Adrenal gland (tissue), 12 donors: ENCODE measurements around the gene DNM2. TPM values are rescaled to one million over a fixed set of nuclear protein-coding genes. Genes with fewer than 3 reads are reported as not detected.

ENCODE experiments used
- DNase-seq, 7 donors: peaks; one replicate each; pipeline ENCODE4 v3.0.0-alpha.2; 2019 to 2020
- H3K27ac ChIP-seq, 5 donors: fragments of 200-600 bp; sonication (generic) in 4 of 5; 1 replicate in 3 of 5; 2 replicates in 2 of 5; pipeline versions ENCODE4 v1.5.1 to v1.8.0; 2016 to 2020; ENCODE audit warnings: mild to moderate bottlenecking in 1 of 5
- H3K27me3 ChIP-seq: fragments of 200-600 bp; 2 replicates; pipeline ENCODE4 v1.8.0; 2021
- H3K36me3 ChIP-seq, 2 donors: fragments of 200-600 bp; replicated peaks in 1 of 2; 1 replicate in 1 of 2; 2 replicates in 1 of 2; pipeline versions ENCODE4 v1.5.1 to v1.8.0; 2018 to 2022
- H3K4me1 ChIP-seq, 2 donors: fragments of 200-600 bp; replicated peaks in 1 of 2; 1 replicate in 1 of 2; 2 replicates in 1 of 2; pipeline versions ENCODE4 v1.5.1 to v1.8.0; 2018 to 2021
- H3K4me3 ChIP-seq, 4 donors: fragments of 200-600 bp; sonication (generic) in 3 of 4; one replicate each; pipeline ENCODE4 v1.5.1; 2016 to 2018
- H3K9me3 ChIP-seq, 3 donors: fragments of 200-600 bp; sonication (generic) in 1 of 3; replicated peaks in 1 of 3; 1 replicate in 2 of 3; 2 replicates in 1 of 3; pipeline versions ENCODE4 v1.5.1 to v1.8.0; 2016 to 2021
- POLR2A ChIP-seq, 2 donors: fragments of 450-650 bp; IDR thresholded peaks; one replicate each; pipeline ENCODE4 v1.6.1; 2017; ENCODE audit warnings: antibody characterized with exemption in 2 of 2, mild to moderate bottlenecking in 2 of 2, moderate library complexity in 1 of 2
- WGBS, 4 donors: extraction: QIAGEN DNeasy Blood & Tissue Kit in 2 of 4; methylation state at CpG; one replicate each; pipeline versions ENCODE4 v1.1.5 to v1.1.7; 2013 to 2017; 5-methylcytosine and 5-hydroxymethylcytosine counted together
- intact Hi-C, 2 donors: fragments of 100-400 bp; cut with DNase I; formaldehyde crosslinking; loops; one replicate each; pipeline versions ENCODE4 v1.14.1 to v1.15.0; 2022 to 2023
- polyA plus RNA-seq, 3 donors: library from polyadenylated mRNA; stranded (reverse); fragments of 200-250 nt in 2 of 3; fragments of 350-450 nt in 1 of 3; fragmentation: Illumina TruSeq in 1 of 3; extraction: RNeasy Lipid Tissue Mini Kit (QIAGEN cat#74804) in 1 of 3; gene quantifications; one replicate each; pipeline ENCODE4 v1.2.3, GENCODE V29; 2013 to 2014
- total RNA-seq, 9 donors: library from RNA; depleted of rRNA in 4 of 9; stranded (reverse); fragments of >200 nt in 4 of 9; fragments of 120-200 nt in 1 of 9; fragmentation: NEBNext Ultra II Directional in 1 of 9; extraction: Animal tissue kit (Norgen Biotek cat#: 25700) in 1 of 9; gene quantifications; one replicate each; pipeline versions ENCODE4 v1.1.0 to v1.2.4, GENCODE V29; 2013 to 2023
- TF ChIP-seq, protein P1 (sequence below), 6 experiments: fragments of 450-650 bp in 4 of 6; fragments of 200-600 bp in 2 of 6; sonication (generic) in 1 of 6; IDR thresholded peaks; 1 replicate in 5 of 6; 2 replicates in 1 of 6; pipeline versions ENCODE4 v1.5.1 to v1.8.0; 2016 to 2021; ENCODE audit warnings: antibody characterized with exemption in 6 of 6, mild to moderate bottlenecking in 2 of 6, moderate library complexity in 1 of 6
- donor health status: healthy with polysubstance abuse.
- donor health status: Bipolar disorder and iron deficiency.
- donor health status: DM: yes; HTN: yes; CAD: no.
- donor health status: DM: no; HTN: no; CAD: no.
- donor health status: DM: no; HTN: no; CAD: no.
- donor health status: DM: yes; HTN: yes; CAD: no.

Gene DNM2
- total and polyA plus RNA-seq, 12 donors = 73.3 to 196 (median 153) TPM

DNA sequence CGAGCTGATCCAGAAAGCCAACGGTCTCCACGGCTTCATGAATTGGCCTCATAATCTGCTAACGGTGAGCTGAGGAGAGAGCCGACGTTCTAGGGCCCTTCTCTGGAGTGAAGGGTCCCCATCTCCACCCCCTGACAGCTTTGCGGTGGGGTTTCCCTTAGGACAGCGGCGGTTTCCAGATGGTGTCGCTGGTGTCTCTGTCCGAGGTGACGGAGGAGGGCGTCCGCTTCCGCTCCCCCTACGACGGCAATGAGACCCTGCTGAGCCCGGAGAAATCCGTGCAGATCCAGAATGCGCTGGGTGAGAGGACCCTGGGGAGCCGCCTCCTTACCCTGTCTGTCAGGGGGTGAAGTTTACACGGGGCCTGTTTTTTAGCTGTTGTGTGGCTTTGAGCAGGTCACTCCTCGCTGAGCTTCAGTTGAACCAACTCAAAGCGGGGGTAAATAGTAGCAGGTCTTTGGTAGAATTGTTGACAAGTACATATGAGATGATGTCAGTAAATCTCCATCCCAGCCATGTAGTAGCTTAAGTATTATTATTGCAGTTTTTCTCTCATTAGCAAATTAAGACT is 15.8 kb upstream of the DNM2 start:
- Histone ChIP-seq H3K27me3 (no peaks in the 10 kb centered on the region), H3K4me3 (peak overlapping the region in 3 of 4 donors; percentile 66 to 97 (median 91)), H3K9me3 (no peaks in the 10 kb centered on the region), H3K36me3 (peaks cover 0 to 4% of the 10 kb centered on the region in 2 donors), H3K4me1 (peaks cover 0 to 9% of the 10 kb centered on the region in 2 donors), H3K27ac (peak overlapping the region in 2 of 5 donors; percentile 69 to 85)
- TF ChIP-seq POLR2A (IDR thresholded peaks at IDR 0.05) = no peak
- TF ChIP-seq, protein P1, sequence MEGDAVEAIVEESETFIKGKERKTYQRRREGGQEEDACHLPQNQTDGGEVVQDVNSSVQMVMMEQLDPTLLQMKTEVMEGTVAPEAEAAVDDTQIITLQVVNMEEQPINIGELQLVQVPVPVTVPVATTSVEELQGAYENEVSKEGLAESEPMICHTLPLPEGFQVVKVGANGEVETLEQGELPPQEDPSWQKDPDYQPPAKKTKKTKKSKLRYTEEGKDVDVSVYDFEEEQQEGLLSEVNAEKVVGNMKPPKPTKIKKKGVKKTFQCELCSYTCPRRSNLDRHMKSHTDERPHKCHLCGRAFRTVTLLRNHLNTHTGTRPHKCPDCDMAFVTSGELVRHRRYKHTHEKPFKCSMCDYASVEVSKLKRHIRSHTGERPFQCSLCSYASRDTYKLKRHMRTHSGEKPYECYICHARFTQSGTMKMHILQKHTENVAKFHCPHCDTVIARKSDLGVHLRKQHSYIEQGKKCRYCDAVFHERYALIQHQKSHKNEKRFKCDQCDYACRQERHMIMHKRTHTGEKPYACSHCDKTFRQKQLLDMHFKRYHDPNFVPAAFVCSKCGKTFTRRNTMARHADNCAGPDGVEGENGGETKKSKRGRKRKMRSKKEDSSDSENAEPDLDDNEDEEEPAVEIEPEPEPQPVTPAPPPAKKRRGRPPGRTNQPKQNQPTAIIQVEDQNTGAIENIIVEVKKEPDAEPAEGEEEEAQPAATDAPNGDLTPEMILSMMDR (IDR thresholded peaks at IDR 0.05) = peak in 1 of 6 experiments; percentile 6
- 6 to 13% (median 7%) methylated on average over 9 to 24 of the region's 24 CpGs for WGBS, 4 donors
- no peak for DNase-seq
- intact Hi-C loops = loop anchor here in 1 of 2 donors (10.0 kb wide), 1 partner anchor 117 kb away; the partner anchor contains the start of gene AP1M2

DNA sequence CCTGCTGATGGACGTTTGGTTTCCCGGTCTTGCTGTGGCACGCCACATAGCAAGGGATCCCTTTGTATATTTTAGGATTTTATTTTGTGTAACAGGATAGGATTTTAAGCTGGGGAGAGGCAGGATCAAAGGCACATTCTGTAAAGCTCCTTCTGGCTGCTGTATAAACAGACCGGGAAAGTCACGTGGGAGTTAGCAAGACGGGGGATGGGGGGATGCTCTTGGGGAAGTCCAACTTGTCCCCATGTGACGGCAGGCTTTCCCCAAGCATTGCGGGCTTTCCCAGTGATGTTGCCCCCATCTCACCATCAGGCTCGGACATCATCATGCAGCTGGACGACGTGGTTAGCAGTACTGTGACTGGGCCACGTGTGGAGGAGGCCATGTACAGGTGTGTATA is 10.9 kb upstream of the DNM2 start:
- no peak for DNase-seq
- WGBS, 4 donors = 85 to 94% (median 87%) methylated on average over 7 to 12 of the region's 12 CpGs

DNA sequence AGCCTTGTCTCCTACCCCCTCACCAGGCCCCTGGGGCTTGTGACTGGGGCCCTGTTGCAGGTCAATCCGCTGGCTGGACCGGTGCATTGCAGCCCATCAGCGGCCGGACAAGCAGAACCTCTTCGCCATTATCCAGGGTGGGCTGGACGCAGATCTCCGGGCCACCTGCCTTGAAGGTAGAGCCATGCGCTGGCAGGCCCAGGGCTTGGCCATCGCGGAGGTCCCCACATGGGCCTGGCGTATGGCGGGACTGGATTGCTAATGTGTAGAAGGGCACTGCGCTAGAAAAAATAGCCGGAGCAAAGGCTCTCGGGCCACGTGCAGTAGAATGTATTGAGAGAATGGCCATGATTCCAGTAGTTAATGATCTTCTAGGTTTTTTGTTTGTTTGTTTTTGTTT is 10.4 kb upstream of the DNM2 start:
- intact Hi-C loops = loop anchor here in 1 of 2 donors (10.0 kb wide), 1 partner anchor 123 kb away; the partner anchor contains the start of gene AP1M2

More for the DNA sequence above, 10.9 kb upstream of the DNM2 start:
- TF ChIP-seq POLR2A (IDR thresholded peaks at IDR 0.05) = no peak
- TF ChIP-seq, protein P1 (IDR thresholded peaks at IDR 0.05) = no peak
- no peak overlapping the region for H3K27ac ChIP-seq
- no peak overlapping the region for H3K4me3 ChIP-seq
- H3K4me1 ChIP-seq = peaks cover 0 to 6% of the 10 kb centered on the region in 2 donors
- H3K36me3 ChIP-seq = peaks cover 0 to 10% of the 10 kb centered on the region in 2 donors
- no peaks in the 10 kb centered on the region for H3K27me3 ChIP-seq
- intact Hi-C loops = loop anchor here in 1 of 2 donors (10.0 kb wide), 1 partner anchor 122 kb away; the partner anchor contains the start of gene AP1M2
- H3K9me3 ChIP-seq = no peaks in the 10 kb centered on the region

DNA sequence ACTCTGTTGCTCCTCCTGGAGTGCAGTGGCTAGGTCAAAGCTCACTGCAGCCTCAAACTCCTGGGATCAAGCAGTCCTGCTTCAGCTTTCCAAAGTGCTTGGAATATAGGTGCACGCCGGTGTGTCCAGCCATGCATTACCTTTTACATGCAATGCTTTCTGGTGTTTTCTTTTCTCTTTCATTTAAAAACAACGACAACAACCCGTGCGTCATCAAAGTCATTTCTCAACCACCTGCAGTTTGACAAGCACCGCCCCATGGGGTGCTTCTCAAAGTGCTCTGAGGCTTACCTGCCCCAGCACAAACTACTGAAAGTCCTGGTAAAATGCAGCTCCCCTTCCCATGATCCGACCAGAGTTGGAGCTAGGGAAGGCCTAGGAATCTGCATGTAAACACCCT is 9.6 kb upstream of the DNM2 start:
- Histone ChIP-seq H3K4me3 (no peak overlapping the region), H3K27me3 (no peaks in the 10 kb centered on the region), H3K36me3 (peaks cover 0 to 12% of the 10 kb centered on the region in 2 donors), H3K9me3 (no peaks in the 10 kb centered on the region), H3K4me1 (no peaks in the 10 kb centered on the region), H3K27ac (no peak overlapping the region)
- WGBS, 4 donors = 92 to 99% (median 95%) methylated on average over 7 of the region's 7 CpGs
- DNase-seq = no peak
- TF ChIP-seq, protein P1 (IDR thresholded peaks at IDR 0.05) = no peak
- no peak for TF ChIP-seq POLR2A (IDR thresholded peaks at IDR 0.05)
- intact Hi-C loops = loop anchor here in 1 of 2 donors (10.0 kb wide), 1 partner anchor 123 kb away; the partner anchor contains the start of gene AP1M2

More for the DNA sequence above, 10.4 kb upstream of the DNM2 start:
- TF ChIP-seq, protein P1 (IDR thresholded peaks at IDR 0.05) = no peak
- no peak for TF ChIP-seq POLR2A (IDR thresholded peaks at IDR 0.05)
- peaks cover 0 to 1% of the 10 kb centered on the region in 2 donors for H3K4me1 ChIP-seq
- H3K36me3 ChIP-seq = peaks cover 0 to 10% of the 10 kb centered on the region in 2 donors
- no peak overlapping the region for H3K27ac ChIP-seq
- H3K4me3 ChIP-seq = no peak overlapping the region
- WGBS, 4 donors = 91 to 98% (median 96%) methylated on average over 12 to 16 of the region's 16 CpGs
- no peaks in the 10 kb centered on the region for H3K9me3 ChIP-seq
- no peak for DNase-seq
- no peaks in the 10 kb centered on the region for H3K27me3 ChIP-seq
